Activated T-helper 2 cell treated with anti-CD3 and anti-CD28 coated beads, Interferon-gamma antibody, Interleukin-2, Interleukin-4, amounts not matched to agents 10 μg/mL and 5 μg/mL and 100 μg/mL, durations not matched to agents 14 hours and 24 hours and 36 hours (primary cell): ENCODE measurements around the gene DHRSX. TPM values are rescaled to one million over a fixed set of nuclear protein-coding genes. Genes with fewer than 3 reads are reported as not detected.

Experiments
- DNase-seq: peaks from one replicate; pipeline ENCODE4 v3.0.0; 2021; ENCODE audit warnings: low spot score
- H3K27ac Mint-ChIP-seq: one replicate; pipeline ENCODE4 v1.8.0; 2021; ENCODE audit warnings: mixed read lengths
- H3K27me3 Mint-ChIP-seq: one replicate; pipeline ENCODE4 v1.8.0; 2021; ENCODE audit warnings: low read depth, mixed read lengths
- H3K36me3 Mint-ChIP-seq: one replicate; pipeline ENCODE4 v1.8.0; 2021; ENCODE audit warnings: low read depth, mixed read lengths
- H3K4me1 Mint-ChIP-seq: one replicate; pipeline ENCODE4 v1.8.0; 2021; ENCODE audit warnings: low read depth, mixed read lengths
- H3K4me3 Mint-ChIP-seq: one replicate; pipeline ENCODE4 v1.8.0; 2021; ENCODE audit warnings: low read depth, mild to moderate bottlenecking, moderate library complexity, mixed read lengths
- H3K9me3 Mint-ChIP-seq: one replicate; pipeline ENCODE4 v1.8.0; 2021; ENCODE audit warnings: mixed read lengths
- intact Hi-C: fragments of 100-400 bp; cut with micrococcal nuclease; formaldehyde crosslinking; loops from one replicate; pipeline ENCODE4 v1.15.1; 2023
- total RNA-seq: library from RNA; stranded (reverse); gene quantifications from 2 replicates; pipeline ENCODE4 v1.2.3, GENCODE V29; 2022

Gene DHRSX
- total RNA-seq, 1 donor from 2014 or later = 26.1 TPM

- intact Hi-C loops = no loop called here
- Mint-ChIP-seq H3K27ac (no peak overlapping the region), H3K4me1 (no peaks in the 10 kb centered on the region), H3K4me3 (no peak overlapping the region), H3K27me3 (no peaks in the 10 kb centered on the region), H3K36me3 (peaks cover 27% of the 10 kb centered on the region), H3K9me3 (peaks cover 12% of the 10 kb centered on the region)
- no peak for DNase-seq
Observed at GRCh38 chrX:2409796-2410195, 91.0 kb downstream of the DHRSX start.

GRCh38 chrX:2408856-2409255, 91.9 kb downstream of the DHRSX start:
- intact Hi-C loops = no loop called here
- H3K4me3 Mint-ChIP-seq = no peak overlapping the region
- peaks cover 27% of the 10 kb centered on the region for H3K36me3 Mint-ChIP-seq

GRCh38 chrX:2406891-2407518, 93.8 kb downstream of the DHRSX start:
- peaks cover 31% of the 10 kb centered on the region for H3K36me3 Mint-ChIP-seq
- H3K27me3 Mint-ChIP-seq = no peaks in the 10 kb centered on the region

More at GRCh38 chrX:2408856-2409255, 91.9 kb downstream of the DHRSX start:
- Mint-ChIP-seq H3K4me1 (no peaks in the 10 kb centered on the region), H3K9me3 (peaks cover 12% of the 10 kb centered on the region), H3K27me3 (no peaks in the 10 kb centered on the region), H3K27ac (no peak overlapping the region)
- DNase-seq = no peak

GRCh38 chrX:2404776-2405175, 96.0 kb downstream of the DHRSX start:
- Mint-ChIP-seq H3K27me3 (no peaks in the 10 kb centered on the region), H3K36me3 (peaks cover 34% of the 10 kb centered on the region), H3K4me1 (no peaks in the 10 kb centered on the region), H3K27ac (no peak overlapping the region), H3K4me3 (no peak overlapping the region), H3K9me3 (peaks cover 12% of the 10 kb centered on the region)
- intact Hi-C loops = no loop called here
- DNase-seq = no peak

More at GRCh38 chrX:2406891-2407518, 93.8 kb downstream of the DHRSX start:
- DNase-seq = no peak
- intact Hi-C loops = no loop called here
- Mint-ChIP-seq H3K27ac (no peak overlapping the region), H3K4me3 (no peak overlapping the region), H3K4me1 (no peaks in the 10 kb centered on the region), H3K9me3 (peaks cover 12% of the 10 kb centered on the region)

- Mint-ChIP-seq H3K4me1 (no peaks in the 10 kb centered on the region), H3K27ac (no peak overlapping the region), H3K4me3 (no peak overlapping the region), H3K9me3 (peaks cover 9% of the 10 kb centered on the region), H3K36me3 (peaks cover 17% of the 10 kb centered on the region), H3K27me3 (no peaks in the 10 kb centered on the region)
- intact Hi-C loops = no loop called here
- no peak for DNase-seq
Observed at GRCh38 chrX:2402361-2402690, 98.5 kb downstream of the DHRSX start.

- no peak for DNase-seq
- Mint-ChIP-seq H3K4me1 (no peaks in the 10 kb centered on the region), H3K27ac (no peak overlapping the region)
Observed at GRCh38 chrX:2401590-2402360, 99.0 kb downstream of the DHRSX start.

GRCh38 chrX:2401201-2401589, 99.6 kb downstream of the DHRSX start:
- intact Hi-C loops = no loop called here
- no peaks in the 10 kb centered on the region for H3K4me1 Mint-ChIP-seq
- H3K4me3 Mint-ChIP-seq = no peak overlapping the region
- no peak overlapping the region for H3K27ac Mint-ChIP-seq
- no peaks in the 10 kb centered on the region for H3K27me3 Mint-ChIP-seq
- DNase-seq = no peak
- H3K36me3 Mint-ChIP-seq = peaks cover 7% of the 10 kb centered on the region
- no peaks in the 10 kb centered on the region for H3K9me3 Mint-ChIP-seq

More at GRCh38 chrX:2401590-2402360, 99.0 kb downstream of the DHRSX start:
- H3K9me3 Mint-ChIP-seq = peaks cover 4% of the 10 kb centered on the region
- peaks cover 11% of the 10 kb centered on the region for H3K36me3 Mint-ChIP-seq
- H3K27me3 Mint-ChIP-seq = no peaks in the 10 kb centered on the region
- intact Hi-C loops = no loop called here
- no peak overlapping the region for H3K4me3 Mint-ChIP-seq

- Mint-ChIP-seq H3K9me3 (no peaks in the 10 kb centered on the region), H3K27ac (no peak overlapping the region), H3K4me1 (no peaks in the 10 kb centered on the region), H3K4me3 (no peak overlapping the region), H3K27me3 (no peaks in the 10 kb centered on the region), H3K36me3 (peaks cover 7% of the 10 kb centered on the region)
- intact Hi-C loops = loop anchor here (2.0 kb wide), 1 partner anchor 45 kb away; no protein-coding TSS in a partner anchor
- DNase-seq = no peak
Observed at GRCh38 chrX:2398064-2398656, 102.6 kb downstream of the DHRSX start.

- Mint-ChIP-seq H3K27me3 (no peaks in the 10 kb centered on the region), H3K4me1 (no peaks in the 10 kb centered on the region), H3K9me3 (no peaks in the 10 kb centered on the region), H3K4me3 (no peak overlapping the region), H3K36me3 (peaks cover 7% of the 10 kb centered on the region), H3K27ac (no peak overlapping the region)
- DNase-seq = no peak
- intact Hi-C loops = loop anchor here (2.0 kb wide), 1 partner anchor 45 kb away; no protein-coding TSS in a partner anchor
Observed at GRCh38 chrX:2397229-2398063, 103.3 kb downstream of the DHRSX start.

GRCh38 chrX:2395261-2395992, 105.3 kb downstream of the DHRSX start:
- H3K4me1 Mint-ChIP-seq = no peaks in the 10 kb centered on the region
- no peaks in the 10 kb centered on the region for H3K27me3 Mint-ChIP-seq
- H3K4me3 Mint-ChIP-seq = no peak overlapping the region
- intact Hi-C loops = no loop called here
- no peak overlapping the region for H3K27ac Mint-ChIP-seq
- peaks cover 14% of the 10 kb centered on the region for H3K9me3 Mint-ChIP-seq
- DNase-seq = no peak
- H3K36me3 Mint-ChIP-seq = peaks cover 17% of the 10 kb centered on the region

- Mint-ChIP-seq H3K36me3 (peaks cover 27% of the 10 kb centered on the region), H3K4me3 (no peak overlapping the region), H3K4me1 (no peaks in the 10 kb centered on the region), H3K27ac (no peak overlapping the region), H3K9me3 (peaks cover 16% of the 10 kb centered on the region), H3K27me3 (no peaks in the 10 kb centered on the region)
- DNase-seq = no peak
- intact Hi-C loops = no loop called here
Observed at GRCh38 chrX:2391869-2392606, 108.7 kb downstream of the DHRSX start.
